Measurements from ENCODE around the gene BCL10.
"Not testable (repeated sequence)": the region's sequence is repeated elsewhere in the genome, so short reads cannot be mapped to it uniquely, and the experiment has no call there.

BCL10 gene

DNA sequence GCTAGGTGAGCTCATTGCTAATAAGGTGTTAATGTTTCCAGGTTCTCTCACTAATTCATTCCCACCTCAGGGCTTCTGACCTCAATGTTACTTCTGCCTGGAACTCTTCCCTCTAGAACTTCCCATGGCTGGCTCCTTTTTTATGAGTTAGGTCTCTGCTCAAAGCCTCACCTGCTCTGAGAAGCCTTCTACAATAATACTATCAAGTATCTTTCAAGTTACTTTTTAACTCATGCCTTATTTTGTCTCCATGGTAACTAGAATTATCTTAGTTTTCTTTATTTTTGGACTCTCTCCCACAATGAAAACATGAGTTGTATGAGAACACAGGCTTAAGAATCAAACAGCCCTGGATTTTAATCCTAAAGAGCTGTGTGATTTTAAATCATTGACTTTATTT, 13.4 kb downstream of the BCL10 start:
- DNase-seq: no peak

DNA sequence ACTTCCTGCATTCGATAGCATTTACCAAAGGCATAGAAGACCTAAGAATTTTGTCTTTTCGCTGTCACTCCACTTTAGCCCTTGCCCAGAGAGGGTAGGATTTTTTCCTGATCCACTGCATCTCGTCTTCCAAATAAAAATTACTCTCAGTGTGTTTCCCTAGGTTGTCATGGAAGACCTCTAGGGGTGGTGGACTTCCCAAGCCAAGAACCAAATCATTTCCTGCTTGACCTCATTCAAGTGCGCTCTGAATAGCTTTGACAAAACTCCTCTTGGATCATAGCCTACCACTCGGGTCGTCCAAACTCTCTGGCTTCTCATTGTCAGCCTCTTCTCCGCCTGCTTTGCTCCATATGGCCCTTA, 16.5 kb downstream of the BCL10 start:
- no peak for DNase-seq

DNA sequence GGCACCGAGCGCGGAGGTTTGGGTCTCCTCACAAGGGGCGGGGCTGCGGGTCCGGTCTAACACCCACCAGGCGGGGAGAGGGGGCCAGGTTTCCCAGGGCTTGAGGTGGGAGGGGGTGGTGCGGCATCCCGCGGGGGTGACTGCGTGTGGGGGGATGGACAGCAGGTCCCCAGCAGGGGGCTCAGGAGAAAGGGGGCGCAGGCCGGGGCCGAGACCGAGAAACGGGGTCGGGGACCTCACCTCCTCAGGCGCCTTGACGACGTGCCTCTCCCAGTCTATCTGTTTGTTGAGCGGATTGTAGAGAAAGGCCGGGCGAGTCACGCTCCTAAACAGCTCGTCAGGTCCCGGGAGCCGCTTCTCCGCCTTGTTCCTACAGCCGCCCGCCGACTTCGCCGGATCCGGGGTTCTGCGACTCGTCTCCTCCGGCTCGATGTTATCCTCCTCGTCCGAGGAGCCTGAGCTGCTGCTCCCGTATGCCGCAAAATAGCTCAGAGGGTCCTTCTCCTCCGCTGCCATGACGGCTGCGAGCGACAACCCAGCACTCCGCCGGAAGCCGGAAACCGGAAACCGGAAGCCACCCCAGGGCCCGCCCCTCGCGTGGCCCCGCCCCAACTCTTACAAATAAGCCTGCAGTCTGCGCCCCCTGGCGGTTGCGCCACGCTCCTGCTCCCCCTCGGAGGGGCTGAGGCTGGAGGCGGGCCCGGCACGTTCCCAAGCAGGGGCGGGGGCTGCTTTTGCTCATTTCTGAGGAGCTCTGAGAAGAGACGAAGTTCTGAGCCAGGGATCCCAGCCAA, 17.1 kb downstream of the BCL10 start, which contains the start of gene C1orf52:
Gene C1orf52, minus strand, starts transcription at position 545 of the 794 bp plus-strand sequence. Its CDS starts 29 bp downstream, at position 516.
- DNase-seq: peak; percentile 71

DNA sequence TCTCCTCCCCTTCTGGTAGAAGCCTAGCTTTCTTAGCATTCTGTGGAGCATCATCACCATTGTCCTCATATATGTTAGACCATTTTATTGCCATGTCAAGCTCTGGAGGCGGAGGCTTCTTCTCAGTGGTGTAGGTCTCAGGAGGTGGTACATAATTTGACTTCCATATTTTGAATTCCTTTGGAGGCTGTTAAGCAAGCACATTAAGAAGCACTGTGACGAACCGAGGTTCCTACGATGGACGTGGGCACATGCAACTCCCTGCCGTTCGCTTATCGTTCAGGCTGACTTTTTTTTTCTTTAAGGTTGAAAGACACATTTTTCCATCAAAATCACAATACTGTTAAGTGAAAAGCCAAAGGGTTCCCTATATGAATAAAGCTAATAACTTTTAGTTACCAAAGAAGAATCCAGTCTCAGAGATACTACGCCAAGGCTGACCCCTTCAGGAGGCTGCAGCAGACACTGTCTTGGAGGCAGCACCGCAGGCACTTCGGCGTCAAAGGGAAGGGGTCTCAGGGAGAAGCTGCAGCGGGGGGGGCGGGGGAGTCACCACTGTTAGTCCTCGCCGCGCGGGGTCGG, 17.8 kb downstream of the BCL10 start:
- DNase-seq: no peak

DNA sequence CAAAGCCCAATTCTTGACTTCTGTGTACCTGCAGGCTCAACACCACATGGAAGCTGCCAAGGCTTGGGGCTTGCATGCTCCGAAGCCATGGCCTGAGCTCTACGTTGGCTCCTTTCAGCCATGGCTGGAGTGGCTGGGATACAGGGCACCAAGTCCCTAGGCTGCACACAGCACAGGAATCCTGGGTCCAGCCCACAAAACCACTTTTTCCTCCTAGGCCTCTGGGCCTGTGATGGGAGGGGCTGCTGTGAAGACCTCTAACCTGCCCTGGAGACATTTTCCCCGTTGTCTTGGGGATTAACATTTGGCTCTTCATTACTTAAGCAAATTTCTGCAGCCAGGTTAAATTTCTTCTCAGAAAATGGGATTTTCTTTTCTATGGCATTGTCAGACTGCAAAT, 27.4 kb downstream of the BCL10 start:
- not testable (repeated sequence) for DNase-seq

DNA sequence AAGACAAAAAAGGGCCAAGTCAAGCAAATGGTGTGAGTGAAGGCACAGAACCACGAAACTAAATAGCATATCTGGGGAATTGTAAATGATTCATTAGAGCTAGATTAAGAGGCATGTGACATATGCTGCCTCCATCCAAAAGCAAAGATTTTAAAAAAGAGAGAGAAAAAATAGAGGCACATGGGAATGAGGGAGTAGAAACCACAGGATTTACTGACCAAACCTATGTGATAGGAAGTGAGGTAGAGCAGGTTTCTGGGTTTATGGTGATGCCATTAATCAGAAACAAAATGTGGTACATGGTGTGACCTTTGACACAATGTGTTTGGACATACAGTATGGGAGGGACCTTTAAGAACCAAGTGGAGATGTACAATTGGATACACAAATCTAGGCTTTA, 30.5 kb downstream of the BCL10 start:
- DNase-seq: no peak

DNA sequence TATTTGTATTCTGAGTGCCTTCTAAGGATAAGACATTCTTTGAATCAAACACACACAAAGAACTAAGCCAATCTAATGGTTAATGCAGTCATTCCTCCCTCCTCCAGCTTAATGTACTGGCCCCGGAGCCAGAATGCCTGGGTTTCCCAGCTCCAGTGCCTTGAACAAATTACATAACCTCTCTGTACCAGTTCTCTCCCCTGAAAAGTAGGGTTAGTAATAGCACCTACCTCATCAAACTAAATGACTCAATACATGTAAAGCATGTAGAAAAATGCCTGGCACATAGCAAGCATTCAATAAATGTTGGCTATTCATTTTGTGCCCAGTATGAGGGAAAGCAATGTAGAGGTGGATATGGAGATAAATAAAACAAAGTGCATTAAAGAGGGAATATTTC, 31.0 kb downstream of the BCL10 start:
- no peak for DNase-seq

DNA sequence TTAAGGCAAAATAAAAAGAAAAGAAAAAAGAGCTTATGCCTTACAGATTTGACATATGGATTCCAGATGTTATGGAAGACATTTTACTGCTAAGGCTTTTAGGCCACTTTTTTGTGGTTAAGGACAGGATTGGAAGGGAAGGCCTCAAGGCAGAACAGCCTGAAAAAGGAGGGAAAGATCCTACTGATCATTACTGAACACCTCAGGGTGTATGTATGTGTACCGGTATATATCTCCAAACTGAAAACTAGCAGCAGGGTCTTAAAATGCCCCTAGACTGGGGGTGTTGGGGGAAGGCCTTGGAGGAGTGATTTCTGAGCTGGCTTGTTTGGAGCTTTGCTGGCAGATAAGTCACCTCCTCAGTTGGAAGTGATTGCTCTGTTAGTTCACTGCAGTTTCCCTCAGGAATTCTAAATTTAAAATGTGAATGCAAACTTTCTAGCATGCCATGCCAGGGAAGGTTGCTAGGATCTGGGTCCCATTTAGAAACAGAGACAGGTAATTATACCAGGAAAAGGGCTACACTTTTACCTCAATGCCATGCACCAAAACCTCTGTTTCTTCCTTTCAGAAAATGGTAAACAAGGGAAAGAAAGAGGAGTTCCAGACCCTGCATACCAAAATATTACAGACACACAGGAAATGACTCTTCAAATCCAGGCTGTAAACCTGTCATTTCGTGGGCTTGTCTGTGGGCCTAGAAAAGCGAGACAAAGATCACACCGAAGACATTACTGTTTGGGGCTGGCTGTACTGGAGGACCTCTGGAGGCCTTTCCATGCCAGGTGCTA, 32.0 kb downstream of the BCL10 start:
- DNase-seq: no peak

DNA sequence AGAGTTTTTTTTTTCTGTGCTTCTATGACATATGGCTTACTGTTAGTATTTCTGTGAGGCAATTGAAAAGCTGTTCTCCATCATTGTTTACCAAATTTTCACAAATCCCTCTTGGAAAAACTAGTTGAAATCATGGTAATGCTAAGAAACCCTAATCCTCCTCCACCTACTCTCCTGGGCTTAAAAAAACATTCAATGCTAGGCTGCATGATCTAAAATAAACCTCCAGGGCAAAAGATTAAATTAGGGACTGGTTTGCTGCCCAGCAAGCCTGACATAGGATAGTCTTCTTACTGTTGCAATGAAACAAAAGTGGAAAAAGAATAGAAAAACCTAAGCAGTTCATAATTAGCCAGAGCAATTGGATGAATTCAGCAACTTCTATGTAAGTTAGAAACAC, 33.1 kb downstream of the BCL10 start:
- no peak for DNase-seq

DNA sequence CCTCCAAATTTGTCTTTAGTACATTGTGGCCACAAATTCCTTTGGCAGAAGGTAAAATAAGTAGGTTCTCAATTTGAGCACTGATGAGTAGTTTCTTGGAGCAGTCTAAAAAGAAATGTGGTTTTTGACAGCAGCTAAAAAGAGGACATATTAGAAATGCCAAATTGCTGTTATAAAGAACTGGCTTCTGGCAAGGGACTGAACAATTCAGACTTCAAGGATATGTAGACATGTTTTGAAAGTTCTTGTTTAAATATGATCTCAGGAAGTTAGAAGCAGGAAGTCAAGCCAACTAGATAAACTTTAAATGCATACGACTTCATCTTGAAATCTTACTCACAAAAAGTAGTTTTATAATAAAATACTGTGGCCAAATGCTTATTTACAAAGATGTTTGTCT, 35.8 kb downstream of the BCL10 start:
- DNase-seq: no peak

DNA sequence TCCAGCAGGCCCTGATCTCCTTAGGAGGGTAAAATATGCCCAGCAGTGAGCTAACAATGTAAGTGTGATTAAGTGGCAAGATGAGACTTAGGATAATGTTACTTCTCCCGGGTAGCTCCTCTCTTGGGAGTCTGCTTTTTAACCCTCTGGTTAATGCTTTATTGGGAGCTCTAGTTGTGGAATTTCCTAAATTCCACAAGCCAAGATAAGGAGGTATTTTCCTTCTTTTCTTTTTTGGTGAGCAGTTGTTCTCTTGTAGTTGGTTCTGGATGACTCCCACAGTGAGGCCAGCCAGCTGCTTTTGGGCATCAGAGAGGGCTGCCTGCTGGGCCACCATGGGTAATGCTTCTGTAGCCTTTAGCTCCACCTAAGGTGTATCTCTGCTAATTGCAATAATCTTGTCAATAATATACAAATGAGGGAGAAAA, 36.2 kb downstream of the BCL10 start:
- DNase-seq: peak; percentile 10

DNA sequence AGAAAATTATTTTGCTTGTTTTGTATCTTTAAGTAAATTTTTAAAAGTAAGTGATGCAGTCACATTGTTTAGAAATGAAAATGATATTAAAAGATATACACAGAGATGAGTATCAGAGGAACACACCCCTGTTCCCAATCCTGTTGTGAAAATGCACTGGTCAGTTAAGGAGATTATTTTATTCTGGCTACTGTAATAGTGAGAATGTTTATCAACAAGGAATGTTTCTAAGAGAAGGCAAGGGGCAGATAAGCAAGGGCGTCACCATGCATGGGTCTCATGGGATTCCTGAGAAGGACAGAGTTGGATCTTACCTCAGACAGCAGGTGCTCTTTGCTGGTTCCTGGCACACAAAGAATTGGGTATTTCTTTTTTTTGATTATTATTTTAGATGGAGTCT, 38.8 kb downstream of the BCL10 start:
- no peak for DNase-seq

DNA sequence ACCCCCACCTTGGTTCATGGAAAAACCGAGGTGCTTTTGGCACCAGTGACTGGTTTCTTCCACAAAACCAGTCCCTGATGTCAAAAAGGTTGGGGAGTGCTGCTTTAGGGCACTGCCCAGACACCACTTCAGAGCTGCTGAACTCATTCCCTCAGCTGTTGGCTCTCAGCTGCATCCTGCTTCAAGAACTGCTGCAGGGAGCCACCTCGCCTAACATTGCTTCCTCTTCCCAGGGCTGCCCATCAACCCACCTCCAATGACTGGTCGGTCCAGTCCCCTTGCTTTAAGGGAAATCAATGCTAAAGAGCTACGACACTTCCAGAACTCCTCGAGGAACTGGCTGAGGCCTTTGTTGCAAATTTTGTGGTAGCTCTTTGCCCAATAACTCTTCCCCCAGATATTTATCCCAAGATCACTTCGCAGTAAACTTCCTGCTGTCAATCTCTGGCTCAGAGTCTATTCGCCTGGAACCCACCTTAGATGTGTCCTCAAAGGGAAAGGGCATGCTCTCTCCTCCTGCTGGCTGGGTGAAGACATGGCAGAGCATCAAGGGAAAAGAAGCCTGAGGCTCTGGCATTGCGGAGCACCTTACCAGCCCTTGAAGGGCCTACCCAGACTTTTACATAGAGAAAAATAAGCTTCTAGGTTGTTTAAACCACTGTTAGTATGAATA, 46.0 kb downstream of the BCL10 start:
- no peak for DNase-seq

DNA sequence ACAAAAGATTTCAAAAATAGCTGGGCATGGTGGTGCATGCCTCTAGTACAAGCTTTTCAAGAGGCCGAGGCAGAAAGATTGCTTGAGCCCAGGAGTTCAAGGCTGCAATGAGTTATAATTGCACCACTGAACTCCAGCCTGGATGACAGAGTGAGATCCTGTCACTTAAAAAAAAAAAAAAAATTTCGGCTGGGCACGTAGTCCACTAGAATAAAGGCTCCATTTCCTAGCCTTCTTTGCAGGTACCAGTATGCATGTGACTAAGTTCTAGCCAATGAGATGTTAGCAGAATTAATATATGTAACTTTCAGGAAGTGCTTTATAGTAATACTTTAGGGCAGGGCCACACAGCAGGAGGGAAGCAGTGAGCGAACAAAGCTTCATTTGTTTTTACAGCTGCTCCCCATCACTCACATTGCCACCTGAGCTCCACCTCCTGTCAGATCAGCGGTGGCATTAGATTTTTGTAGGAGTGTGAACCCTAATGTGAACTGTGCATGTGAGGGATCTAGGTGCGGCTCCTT, 46.8 kb downstream of the BCL10 start:
- peak; percentile 87 for DNase-seq

DNA sequence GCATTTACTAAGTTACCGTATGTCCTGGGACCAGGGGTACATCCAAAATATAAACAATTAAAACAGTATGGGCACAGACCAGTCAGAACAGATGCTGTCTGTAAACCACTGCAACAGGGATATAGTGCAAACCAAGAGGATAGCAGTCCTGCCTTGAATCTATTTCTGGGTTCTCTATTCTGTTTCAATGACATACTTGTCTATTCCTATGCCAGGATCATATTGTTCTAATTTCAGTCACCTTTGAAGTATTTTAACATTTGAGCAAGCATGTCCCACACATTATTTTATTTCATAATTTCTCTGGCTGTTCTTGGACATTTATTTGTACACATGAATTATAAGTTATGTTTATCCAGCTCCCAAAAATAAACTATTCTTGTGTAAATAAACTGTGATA, 47.5 kb downstream of the BCL10 start:
- DNase-seq: no peak

DNA sequence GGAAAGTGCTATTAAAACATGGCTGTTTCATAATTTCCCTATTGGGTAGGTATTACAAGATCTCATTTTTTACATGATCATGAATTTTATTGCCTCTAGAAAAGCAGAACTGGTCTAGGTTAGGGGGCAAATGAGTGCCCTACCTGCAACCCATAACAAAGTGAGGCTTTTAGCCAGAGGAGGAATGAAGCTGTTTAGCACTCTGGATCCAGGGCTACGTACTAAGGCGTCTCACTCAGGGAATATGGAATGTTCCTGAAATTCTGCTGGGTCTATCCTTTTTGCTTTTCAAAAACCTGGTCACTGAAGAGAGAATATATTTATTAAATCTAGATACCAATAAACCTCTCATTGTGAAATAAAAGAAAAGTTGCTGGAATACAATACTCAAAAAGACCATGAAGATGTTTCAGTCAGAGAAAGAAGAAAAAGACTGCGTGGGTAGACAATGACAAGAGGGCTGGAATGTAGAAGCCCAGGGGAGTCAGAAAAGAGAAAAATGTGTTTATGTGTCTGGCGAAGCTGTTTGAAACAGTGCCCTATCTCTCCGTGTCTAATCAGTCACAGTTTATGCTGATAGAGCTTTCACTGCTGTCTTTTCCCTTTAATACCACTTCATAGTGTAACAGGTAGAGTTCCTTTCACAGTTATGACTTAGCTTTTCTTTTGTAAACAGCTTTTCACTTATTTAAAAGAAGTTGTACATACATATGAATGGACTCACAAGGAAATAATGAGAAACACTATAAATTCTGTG, 50.6 kb downstream of the BCL10 start:
- peak; percentile 13 for DNase-seq

DNA sequence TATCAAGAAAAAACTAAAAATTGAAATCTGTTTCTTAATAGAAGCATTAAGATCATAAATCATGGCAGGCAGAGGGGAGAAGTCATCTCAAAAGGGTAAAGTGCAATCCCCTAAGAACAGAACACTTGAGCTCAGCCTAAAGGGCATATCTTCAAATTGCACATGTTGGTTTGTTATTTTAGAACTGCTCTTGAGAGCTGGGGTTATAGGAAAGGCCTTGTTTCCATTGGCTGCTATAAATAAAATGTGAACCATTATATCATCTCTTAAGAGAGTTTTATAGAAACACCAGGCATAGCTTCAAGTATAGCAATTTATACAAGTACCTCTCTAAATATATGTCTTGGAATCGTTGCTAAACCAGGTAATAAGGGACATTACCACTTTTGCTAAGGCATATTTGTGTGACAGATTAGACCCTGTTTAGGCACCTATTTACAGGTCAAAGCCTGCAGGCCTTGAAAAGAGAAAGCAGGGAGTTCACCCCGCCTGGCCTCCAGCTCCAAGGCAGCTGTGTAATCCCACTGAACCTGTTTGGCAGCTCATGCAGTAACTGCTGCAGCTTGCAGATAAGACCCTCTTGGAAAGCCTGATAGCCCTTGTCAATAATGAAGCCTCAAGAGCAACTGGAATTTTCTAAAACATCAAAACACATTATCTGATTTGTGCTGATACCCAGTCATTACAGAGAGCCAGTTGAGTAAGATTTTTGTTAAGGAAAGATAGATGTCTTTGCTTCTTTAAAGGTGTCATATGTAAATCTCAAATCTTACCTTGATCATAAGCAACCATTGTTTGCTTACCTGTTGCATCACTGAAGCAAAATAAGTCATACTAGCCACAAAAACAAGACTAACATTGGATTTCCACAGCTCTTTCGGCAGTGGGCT, 51.5 kb downstream of the BCL10 start:
- peak; percentile 87 for DNase-seq

DNA sequence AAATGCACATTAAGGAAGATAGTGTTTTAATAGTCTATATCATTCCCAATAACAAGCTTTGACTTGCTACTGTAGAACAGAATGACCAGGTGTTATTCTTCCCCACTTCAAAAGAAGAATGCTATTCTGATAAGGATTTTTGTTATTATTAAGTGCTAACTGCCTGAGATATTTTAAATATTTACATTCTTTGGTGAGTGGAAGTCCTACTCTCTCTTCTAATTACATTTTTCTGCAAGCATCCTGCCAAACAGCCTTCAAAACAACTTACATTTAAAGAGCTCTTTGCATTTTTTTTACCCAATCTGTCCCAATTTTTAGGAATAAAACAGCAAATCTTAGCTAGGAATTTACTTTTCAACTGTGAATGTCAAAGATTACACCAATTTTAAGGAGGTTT, 52.1 kb downstream of the BCL10 start:
- no peak for DNase-seq

DNA sequence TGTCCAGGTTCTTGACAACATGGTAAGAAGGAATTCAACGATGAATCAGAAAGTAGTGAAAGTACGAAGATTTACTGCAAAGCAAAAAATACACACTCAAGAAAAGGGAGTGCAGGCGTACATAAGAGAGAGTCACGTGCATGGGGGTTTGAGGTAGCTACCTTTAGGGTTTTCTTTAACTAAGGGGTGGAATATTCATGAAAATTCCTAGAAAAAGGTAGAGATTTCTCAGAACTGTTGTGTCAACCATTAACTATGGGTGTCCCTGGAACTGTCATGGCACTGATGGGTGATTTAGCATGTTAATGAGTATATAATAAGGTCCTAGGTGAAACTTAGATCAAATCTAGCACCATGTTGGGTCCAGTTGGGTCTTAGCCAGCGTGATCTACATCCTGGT, 53.1 kb downstream of the BCL10 start:
- DNase-seq: no peak

DNA sequence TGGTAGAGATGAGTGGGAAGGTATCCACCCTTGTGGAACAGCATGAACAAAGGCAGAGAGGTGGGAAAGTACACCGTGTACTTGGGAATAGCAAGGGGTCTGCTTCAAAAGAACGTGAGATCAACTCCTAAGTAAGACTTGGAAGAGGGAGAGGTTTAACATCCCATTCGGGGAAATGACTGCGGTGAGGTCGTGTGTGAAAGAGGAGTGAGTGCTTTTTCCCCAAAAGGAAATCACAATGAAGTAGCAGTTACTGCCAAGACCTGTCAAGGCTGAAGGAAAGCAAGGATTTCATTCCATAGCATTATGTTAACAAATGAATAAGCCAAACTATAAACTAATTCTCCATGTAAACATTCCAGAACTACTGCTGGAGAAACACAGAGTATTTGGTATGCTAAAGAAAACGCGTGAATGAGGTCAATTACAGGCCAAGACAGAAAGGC, 55.7 kb downstream of the BCL10 start:
- no peak for DNase-seq
